ENCODE data around the gene KAZN.

KAZN gene

DNA sequence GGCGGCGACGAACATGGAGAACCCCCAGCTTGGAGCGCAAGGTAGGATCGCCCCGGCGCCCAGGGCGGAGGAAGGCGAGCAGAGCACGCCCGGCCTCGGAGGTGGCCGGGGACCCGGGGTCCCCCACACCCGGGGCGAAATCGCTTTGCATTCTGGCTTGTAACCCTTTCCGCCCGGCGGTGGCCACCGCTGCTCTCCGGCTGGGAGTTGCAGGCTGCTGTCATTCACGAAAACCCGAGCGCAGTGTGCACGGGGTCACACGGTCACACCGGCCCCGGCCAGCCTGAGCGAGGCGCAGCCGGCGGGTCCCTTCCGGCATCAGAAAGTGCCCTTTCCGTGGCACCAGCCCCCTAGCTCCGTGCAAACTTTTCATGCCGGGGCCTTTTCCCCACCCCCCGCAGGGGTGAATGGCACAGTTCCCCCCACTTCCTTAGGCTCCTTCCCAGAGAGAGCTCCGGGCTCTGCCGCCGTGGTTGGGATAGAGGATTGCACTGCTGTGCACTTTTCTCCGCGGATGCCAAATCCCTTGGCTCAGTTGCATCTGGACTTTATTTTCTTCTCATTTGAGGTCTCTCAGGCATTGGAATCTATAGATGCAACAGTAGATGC, 802 bp downstream of the KAZN start (continued):
- TF ChIP-seq ZNF174 (tag by site-specific recombination; IDR thresholded peaks at IDR 0.05) (no peak), ZNF157 (tag by site-specific recombination; IDR thresholded peaks at IDR 0.05) (no peak), ZBTB20 (tag by site-specific recombination; IDR thresholded peaks at IDR 0.05) (peak; percentile 79), ZBTB48 (tag by site-specific recombination; IDR thresholded peaks at IDR 0.05) (no peak), ZNF175 (tag by site-specific recombination; IDR thresholded peaks at IDR 0.05) (no peak), ZNF169 (tag by site-specific recombination; IDR thresholded peaks at IDR 0.05) (no peak), ZNF561 (tag by site-specific recombination; IDR thresholded peaks at IDR 0.05; ENCODE audit: borderline replicate concordance) (no peak), ZNF433 (tag by site-specific recombination; IDR thresholded peaks at IDR 0.05; ENCODE audit: low read depth) (no peak), ZEB2 (tag by site-specific recombination; IDR thresholded peaks at IDR 0.05) (peak; percentile 48; the same call in 1 of the 2 replicates), ZNF354C (tag by site-specific recombination; IDR thresholded peaks at IDR 0.05; ENCODE audit: borderline replicate concordance, low read depth) (no peak), ZSCAN16 (tag by site-specific recombination; IDR thresholded peaks at IDR 0.05) (no peak), ZNF292 (tag by site-specific recombination; IDR thresholded peaks at IDR 0.05; ENCODE audit: borderline replicate concordance, low read depth) (no peak), ZIC2 (tag by site-specific recombination; IDR thresholded peaks at IDR 0.05) (peak; percentile 44; the same call in 1 of the 2 replicates), ZNF24 (tag by site-specific recombination; IDR thresholded peaks at IDR 0.05) (no peak), ZNF16 (tag by site-specific recombination; IDR thresholded peaks at IDR 0.05; ENCODE audit: low read depth) (no peak), ZNF776 (tag by site-specific recombination; IDR thresholded peaks at IDR 0.05; ENCODE audit: borderline replicate concordance) (no peak), ZNF677 (tag by site-specific recombination; IDR thresholded peaks at IDR 0.05) (no peak), ZNF138 (tag by site-specific recombination; IDR thresholded peaks at IDR 0.05; ENCODE audit: borderline replicate concordance) (no peak), ZNF521 (tag by site-specific recombination; IDR thresholded peaks at IDR 0.05) (no peak)
- TF ChIP-seq, protein P1, sequence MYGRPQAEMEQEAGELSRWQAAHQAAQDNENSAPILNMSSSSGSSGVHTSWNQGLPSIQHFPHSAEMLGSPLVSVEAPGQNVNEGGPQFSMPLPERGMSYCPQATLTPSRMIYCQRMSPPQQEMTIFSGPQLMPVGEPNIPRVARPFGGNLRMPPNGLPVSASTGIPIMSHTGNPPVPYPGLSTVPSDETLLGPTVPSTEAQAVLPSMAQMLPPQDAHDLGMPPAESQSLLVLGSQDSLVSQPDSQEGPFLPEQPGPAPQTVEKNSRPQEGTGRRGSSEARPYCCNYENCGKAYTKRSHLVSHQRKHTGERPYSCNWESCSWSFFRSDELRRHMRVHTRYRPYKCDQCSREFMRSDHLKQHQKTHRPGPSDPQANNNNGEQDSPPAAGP (tag by site-specific recombination; IDR thresholded peaks at IDR 0.05), result no peak
- TF ChIP-seq, protein P2, sequence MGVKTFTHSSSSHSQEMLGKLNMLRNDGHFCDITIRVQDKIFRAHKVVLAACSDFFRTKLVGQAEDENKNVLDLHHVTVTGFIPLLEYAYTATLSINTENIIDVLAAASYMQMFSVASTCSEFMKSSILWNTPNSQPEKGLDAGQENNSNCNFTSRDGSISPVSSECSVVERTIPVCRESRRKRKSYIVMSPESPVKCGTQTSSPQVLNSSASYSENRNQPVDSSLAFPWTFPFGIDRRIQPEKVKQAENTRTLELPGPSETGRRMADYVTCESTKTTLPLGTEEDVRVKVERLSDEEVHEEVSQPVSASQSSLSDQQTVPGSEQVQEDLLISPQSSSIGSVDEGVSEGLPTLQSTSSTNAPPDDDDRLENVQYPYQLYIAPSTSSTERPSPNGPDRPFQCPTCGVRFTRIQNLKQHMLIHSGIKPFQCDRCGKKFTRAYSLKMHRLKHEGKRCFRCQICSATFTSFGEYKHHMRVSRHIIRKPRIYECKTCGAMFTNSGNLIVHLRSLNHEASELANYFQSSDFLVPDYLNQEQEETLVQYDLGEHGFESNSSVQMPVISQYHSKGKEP (tag by site-specific recombination; IDR thresholded peaks at IDR 0.05), result no peak
- TF ChIP-seq, protein P3, sequence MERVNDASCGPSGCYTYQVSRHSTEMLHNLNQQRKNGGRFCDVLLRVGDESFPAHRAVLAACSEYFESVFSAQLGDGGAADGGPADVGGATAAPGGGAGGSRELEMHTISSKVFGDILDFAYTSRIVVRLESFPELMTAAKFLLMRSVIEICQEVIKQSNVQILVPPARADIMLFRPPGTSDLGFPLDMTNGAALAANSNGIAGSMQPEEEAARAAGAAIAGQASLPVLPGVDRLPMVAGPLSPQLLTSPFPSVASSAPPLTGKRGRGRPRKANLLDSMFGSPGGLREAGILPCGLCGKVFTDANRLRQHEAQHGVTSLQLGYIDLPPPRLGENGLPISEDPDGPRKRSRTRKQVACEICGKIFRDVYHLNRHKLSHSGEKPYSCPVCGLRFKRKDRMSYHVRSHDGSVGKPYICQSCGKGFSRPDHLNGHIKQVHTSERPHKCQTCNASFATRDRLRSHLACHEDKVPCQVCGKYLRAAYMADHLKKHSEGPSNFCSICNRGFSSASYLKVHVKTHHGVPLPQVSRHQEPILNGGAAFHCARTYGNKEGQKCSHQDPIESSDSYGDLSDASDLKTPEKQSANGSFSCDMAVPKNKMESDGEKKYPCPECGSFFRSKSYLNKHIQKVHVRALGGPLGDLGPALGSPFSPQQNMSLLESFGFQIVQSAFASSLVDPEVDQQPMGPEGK (tag by site-specific recombination; IDR thresholded peaks at IDR 0.05), result peak; percentile 37; the same call in 1 of the 2 replicates
- TF ChIP-seq, protein P4, sequence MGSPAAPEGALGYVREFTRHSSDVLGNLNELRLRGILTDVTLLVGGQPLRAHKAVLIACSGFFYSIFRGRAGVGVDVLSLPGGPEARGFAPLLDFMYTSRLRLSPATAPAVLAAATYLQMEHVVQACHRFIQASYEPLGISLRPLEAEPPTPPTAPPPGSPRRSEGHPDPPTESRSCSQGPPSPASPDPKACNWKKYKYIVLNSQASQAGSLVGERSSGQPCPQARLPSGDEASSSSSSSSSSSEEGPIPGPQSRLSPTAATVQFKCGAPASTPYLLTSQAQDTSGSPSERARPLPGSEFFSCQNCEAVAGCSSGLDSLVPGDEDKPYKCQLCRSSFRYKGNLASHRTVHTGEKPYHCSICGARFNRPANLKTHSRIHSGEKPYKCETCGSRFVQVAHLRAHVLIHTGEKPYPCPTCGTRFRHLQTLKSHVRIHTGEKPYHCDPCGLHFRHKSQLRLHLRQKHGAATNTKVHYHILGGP (tag by site-specific recombination; IDR thresholded peaks at IDR 0.05), result no peak
- TF ChIP-seq, protein P5, sequence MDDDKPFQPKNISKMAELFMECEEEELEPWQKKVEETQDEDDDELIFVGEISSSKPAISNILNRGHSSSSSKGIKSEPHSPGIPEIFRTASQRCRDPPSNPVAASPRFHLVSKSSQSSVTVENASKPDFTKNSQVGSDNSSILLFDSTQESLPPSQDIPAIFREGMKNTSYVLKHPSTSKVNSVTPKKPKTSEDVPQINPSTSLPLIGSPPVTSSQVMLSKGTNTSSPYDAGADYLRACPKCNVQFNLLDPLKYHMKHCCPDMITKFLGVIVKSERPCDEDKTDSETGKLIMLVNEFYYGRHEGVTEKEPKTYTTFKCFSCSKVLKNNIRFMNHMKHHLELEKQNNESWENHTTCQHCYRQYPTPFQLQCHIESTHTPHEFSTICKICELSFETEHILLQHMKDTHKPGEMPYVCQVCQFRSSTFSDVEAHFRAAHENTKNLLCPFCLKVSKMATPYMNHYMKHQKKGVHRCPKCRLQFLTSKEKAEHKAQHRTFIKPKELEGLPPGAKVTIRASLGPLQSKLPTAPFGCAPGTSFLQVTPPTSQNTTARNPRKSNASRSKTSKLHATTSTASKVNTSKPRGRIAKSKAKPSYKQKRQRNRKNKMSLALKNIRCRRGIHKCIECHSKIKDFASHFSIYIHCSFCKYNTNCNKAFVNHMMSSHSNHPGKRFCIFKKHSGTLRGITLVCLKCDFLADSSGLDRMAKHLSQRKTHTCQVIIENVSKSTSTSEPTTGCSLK (tag by site-specific recombination; IDR thresholded peaks at IDR 0.05), result no peak
- TF ChIP-seq, protein P6, sequence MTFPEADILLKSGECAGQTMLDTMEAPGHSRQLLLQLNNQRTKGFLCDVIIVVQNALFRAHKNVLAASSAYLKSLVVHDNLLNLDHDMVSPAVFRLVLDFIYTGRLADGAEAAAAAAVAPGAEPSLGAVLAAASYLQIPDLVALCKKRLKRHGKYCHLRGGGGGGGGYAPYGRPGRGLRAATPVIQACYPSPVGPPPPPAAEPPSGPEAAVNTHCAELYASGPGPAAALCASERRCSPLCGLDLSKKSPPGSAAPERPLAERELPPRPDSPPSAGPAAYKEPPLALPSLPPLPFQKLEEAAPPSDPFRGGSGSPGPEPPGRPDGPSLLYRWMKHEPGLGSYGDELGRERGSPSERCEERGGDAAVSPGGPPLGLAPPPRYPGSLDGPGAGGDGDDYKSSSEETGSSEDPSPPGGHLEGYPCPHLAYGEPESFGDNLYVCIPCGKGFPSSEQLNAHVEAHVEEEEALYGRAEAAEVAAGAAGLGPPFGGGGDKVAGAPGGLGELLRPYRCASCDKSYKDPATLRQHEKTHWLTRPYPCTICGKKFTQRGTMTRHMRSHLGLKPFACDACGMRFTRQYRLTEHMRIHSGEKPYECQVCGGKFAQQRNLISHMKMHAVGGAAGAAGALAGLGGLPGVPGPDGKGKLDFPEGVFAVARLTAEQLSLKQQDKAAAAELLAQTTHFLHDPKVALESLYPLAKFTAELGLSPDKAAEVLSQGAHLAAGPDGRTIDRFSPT (tag by site-specific recombination; IDR thresholded peaks at IDR 0.05), result no peak
- TF ChIP-seq, protein P7, sequence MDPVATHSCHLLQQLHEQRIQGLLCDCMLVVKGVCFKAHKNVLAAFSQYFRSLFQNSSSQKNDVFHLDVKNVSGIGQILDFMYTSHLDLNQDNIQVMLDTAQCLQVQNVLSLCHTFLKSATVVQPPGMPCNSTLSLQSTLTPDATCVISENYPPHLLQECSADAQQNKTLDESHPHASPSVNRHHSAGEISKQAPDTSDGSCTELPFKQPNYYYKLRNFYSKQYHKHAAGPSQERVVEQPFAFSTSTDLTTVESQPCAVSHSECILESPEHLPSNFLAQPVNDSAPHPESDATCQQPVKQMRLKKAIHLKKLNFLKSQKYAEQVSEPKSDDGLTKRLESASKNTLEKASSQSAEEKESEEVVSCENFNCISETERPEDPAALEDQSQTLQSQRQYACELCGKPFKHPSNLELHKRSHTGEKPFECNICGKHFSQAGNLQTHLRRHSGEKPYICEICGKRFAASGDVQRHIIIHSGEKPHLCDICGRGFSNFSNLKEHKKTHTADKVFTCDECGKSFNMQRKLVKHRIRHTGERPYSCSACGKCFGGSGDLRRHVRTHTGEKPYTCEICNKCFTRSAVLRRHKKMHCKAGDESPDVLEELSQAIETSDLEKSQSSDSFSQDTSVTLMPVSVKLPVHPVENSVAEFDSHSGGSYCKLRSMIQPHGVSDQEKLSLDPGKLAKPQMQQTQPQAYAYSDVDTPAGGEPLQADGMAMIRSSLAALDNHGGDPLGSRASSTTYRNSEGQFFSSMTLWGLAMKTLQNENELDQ (tag by site-specific recombination; IDR thresholded peaks at IDR 0.05; ENCODE audit: low read depth), result no peak

All from HEK293 (cell line).